MM.1S (cell line): ENCODE results near the gene FARP1.

Source experiments
- DNase-seq: peaks from one replicate; pipeline ENCODE4 v3.0.0-alpha.2; 2015
- H2AFZ ChIP-seq: fragments of 300-600 bp; sonication (generic); 2 replicates; pipeline ENCODE4 v1.6.0; 2016; ENCODE audit warnings: antibody characterized with exemption, low read length
- H3F3A ChIP-seq: fragments of 300-600 bp; sonication (generic); 2 replicates; pipeline ENCODE4 v1.6.1; 2016; ENCODE audit warnings: mild to moderate bottlenecking, antibody characterized with exemption, low read length, moderate library complexity, mixed read lengths; ENCODE audit not compliant: insufficient read depth
- H3K27ac ChIP-seq: fragments of 300-600 bp; sonication (generic); 2 replicates; pipeline ENCODE4 v1.5.1; 2016; ENCODE audit warnings: mild to moderate bottlenecking, low read length
- H3K27me3 ChIP-seq: fragments of 300-600 bp; sonication (generic); replicated peaks from 2 replicates; pipeline ENCODE4 v1.6.0; 2016; ENCODE audit warnings: low read length; ENCODE audit not compliant: insufficient read depth
- H3K36me3 ChIP-seq: fragments of 300-600 bp; sonication (generic); replicated peaks from 2 replicates; pipeline ENCODE4 v1.6.1; 2016; ENCODE audit warnings: mild to moderate bottlenecking, low read length, mixed read lengths; ENCODE audit not compliant: insufficient read depth
- H3K4me1 ChIP-seq: fragments of 300-600 bp; sonication (generic); 2 replicates; pipeline ENCODE4 v1.6.1; 2016; ENCODE audit warnings: low read length, mixed read lengths
- H3K4me2 ChIP-seq: fragments of 300-600 bp; sonication (generic); 2 replicates; pipeline ENCODE4 v1.6.0; 2016; ENCODE audit warnings: low read depth, low read length
- H3K4me3 ChIP-seq: fragments of 300-600 bp; sonication (generic); 2 replicates; pipeline ENCODE4 v1.5.1; 2016; ENCODE audit warnings: low read length, mixed read lengths
- H3K79me2 ChIP-seq: fragments of 300-600 bp; sonication (generic); 2 replicates; pipeline ENCODE4 v1.6.1; 2016; ENCODE audit warnings: mixed run types, low read length, mixed read lengths
- H3K9ac ChIP-seq: fragments of 300-600 bp; sonication (generic); 2 replicates; pipeline ENCODE4 v1.6.1; 2016; ENCODE audit warnings: low read length, mixed read lengths
- H3K9me2 ChIP-seq: fragments of 300-600 bp; sonication (generic); replicated peaks from 2 replicates; pipeline ENCODE4 v1.6.1; 2016; ENCODE audit warnings: mild to moderate bottlenecking, low read length, mixed read lengths; ENCODE audit not compliant: insufficient read depth
- H3K9me3 ChIP-seq: fragments of 300-600 bp; sonication (generic); replicated peaks from 2 replicates; pipeline ENCODE4 v1.6.1; 2016; ENCODE audit warnings: mild to moderate bottlenecking, low read length, mixed read lengths; ENCODE audit not compliant: insufficient read depth
- H4K20me1 ChIP-seq: fragments of 300-600 bp; sonication (generic); 2 replicates; pipeline ENCODE4 v1.6.1; 2016; ENCODE audit warnings: mild to moderate bottlenecking, low read length, moderate library complexity, mixed read lengths; ENCODE audit not compliant: insufficient read depth
- CTCF ChIP-seq: fragments of 300-600 bp; sonication (generic); IDR thresholded peaks from 2 replicates; pipeline ENCODE4 v1.5.1; 2016; ENCODE audit warnings: antibody characterized with exemption, low read length, mixed read lengths
- EZH2 ChIP-seq: fragments of 300-600 bp; sonication (generic); optimal IDR thresholded peaks from 2 replicates; pipeline ENCODE3; 2017; ENCODE audit warnings: low read depth, mild to moderate bottlenecking, antibody characterized with exemption, low read length, mixed read lengths
- EZH2phosphoT487 ChIP-seq: fragments of 300-600 bp; sonication (generic); IDR thresholded peaks from 2 replicates; pipeline ENCODE4 v1.6.1; 2018; ENCODE audit warnings: antibody characterized with exemption, low read length

The FARP1 gene

GRCh38 chr13:98500963-98501421 lies 358.1 kb downstream of the FARP1 start:
- DNase-seq, result no peak
- H3K27me3 ChIP-seq, result no peaks in the 10 kb centered on the region
- no peaks in the 10 kb centered on the region for H3F3A ChIP-seq
- H3K9me3 ChIP-seq, result no peaks in the 10 kb centered on the region
- H3K36me3 ChIP-seq, result no peaks in the 10 kb centered on the region
- H3K27ac ChIP-seq, result no peak overlapping the region
- peaks cover 22% of the 10 kb centered on the region for H4K20me1 ChIP-seq
- peaks cover 100% of the 10 kb centered on the region for H3K79me2 ChIP-seq
- H3K9me2 ChIP-seq, result no peaks in the 10 kb centered on the region
- no peak overlapping the region for H2AFZ ChIP-seq
- no peak for TF ChIP-seq CTCF
- TF ChIP-seq EZH2, result no peak
- no peak for TF ChIP-seq EZH2phosphoT487
- no peak overlapping the region for H3K9ac ChIP-seq
- H3K4me2 ChIP-seq, result no peak overlapping the region
- no peak overlapping the region for H3K4me3 ChIP-seq
- H3K4me1 ChIP-seq, result no peaks in the 10 kb centered on the region

- H3K27me3 ChIP-seq, result no peaks in the 10 kb centered on the region
- no peak overlapping the region for H3K9ac ChIP-seq
- no peak overlapping the region for H3K4me2 ChIP-seq
- H3F3A ChIP-seq, result no peaks in the 10 kb centered on the region
- DNase-seq, result no peak
- no peak overlapping the region for H3K27ac ChIP-seq
- peaks cover 100% of the 10 kb centered on the region for H3K79me2 ChIP-seq
- H4K20me1 ChIP-seq, result peaks cover 36% of the 10 kb centered on the region
- no peaks in the 10 kb centered on the region for H3K36me3 ChIP-seq
- H2AFZ ChIP-seq, result no peak overlapping the region
- H3K4me3 ChIP-seq, result no peak overlapping the region
- TF ChIP-seq EZH2phosphoT487, result no peak
- no peak for TF ChIP-seq EZH2
- TF ChIP-seq CTCF, result no peak
- H3K9me2 ChIP-seq, result no peaks in the 10 kb centered on the region
- no peaks in the 10 kb centered on the region for H3K9me3 ChIP-seq
- H3K4me1 ChIP-seq, result no peaks in the 10 kb centered on the region
Measured at GRCh38 chr13:98503175-98504028, 360.5 kb downstream of the FARP1 start.

- Histone ChIP-seq H3K9me2 (no peaks in the 10 kb centered on the region), H3K27me3 (no peaks in the 10 kb centered on the region), H3K4me2 (no peak overlapping the region), H3K4me3 (no peak overlapping the region), H2AFZ (no peak overlapping the region), H3K4me1 (no peaks in the 10 kb centered on the region), H4K20me1 (peaks cover 40% of the 10 kb centered on the region), H3K27ac (no peak overlapping the region), H3K79me2 (peaks cover 100% of the 10 kb centered on the region), H3K9me3 (no peaks in the 10 kb centered on the region), H3F3A (no peaks in the 10 kb centered on the region), H3K9ac (no peak overlapping the region), H3K36me3 (no peaks in the 10 kb centered on the region)
- DNase-seq, result no peak
- TF ChIP-seq CTCF (no peak), EZH2phosphoT487 (no peak), EZH2 (no peak)
Measured at GRCh38 chr13:98504029-98504351, 361.1 kb downstream of the FARP1 start.
